GM12878 (cell line): ENCODE results near the gene CHMP4B. TPM values are rescaled to one million over a fixed set of nuclear protein-coding genes. Genes with fewer than 3 reads are reported as not detected.

Source experiments
- HSF1 ChIP-seq: fragments of 150-350 bp; IDR thresholded peaks from 2 replicates; pipeline ENCODE4 v1.6.1; 2014; ENCODE audit warnings: mild to moderate bottlenecking, low read depth, low read length
- MEF2B ChIP-seq: fragments of 450-650 bp; IDR thresholded peaks from 2 replicates; pipeline ENCODE4 v1.6.1; 2018; ENCODE audit warnings: mild to moderate bottlenecking, moderate library complexity; ENCODE audit not compliant: partially characterized antibody, poor library complexity, severe bottlenecking
- MYC ChIP-seq: IDR thresholded peaks from 2 replicates; pipeline ENCODE4 v1.6.1; 2011; ENCODE audit warnings: mild to moderate bottlenecking, low read length, moderate library complexity, inconsistent platforms; ENCODE audit not compliant: insufficient read depth, insufficient replicate concordance, insufficient read length, severe bottlenecking
- SREBF2 ChIP-seq: IDR thresholded peaks from 2 replicates; pipeline ENCODE4 v1.6.1; 2012; ENCODE audit warnings: mild to moderate bottlenecking, low read length
- STAT3 ChIP-seq: IDR thresholded peaks from 2 replicates; pipeline ENCODE4 v1.6.1; 2011; ENCODE audit warnings: low read depth, low read length, improper control_type of control experiment
- polyA plus RNA-seq, 11 experiments: library from polyadenylated mRNA; depleted of rRNA in 4 of 11; unstranded in 6 of 11; stranded (reverse) in 5 of 11; fragments of >200 nt; fragmentation: Nextera tagmentation in 4 of 11; fragmentation: Illumina TruSeq in 1 of 11; extraction: Ambion mirVana in 4 of 11; extraction: Trizol in 1 of 11; gene quantifications; 1 replicate in 1 of 11; 2 replicates in 10 of 11; pipeline versions ENCODE4 v1.2.1 to v1.2.3, GENCODE V29; 2011 to 2016; ENCODE audit warnings: inconsistent platforms in 2 of 11, missing spikeins in 2 of 11, low read depth in 1 of 11
- total RNA-seq, 4 experiments: library from RNA; depleted of rRNA in 3 of 4; stranded (reverse); fragments of >200 nt in 3 of 4; fragmentation: Illumina TruSeq in 1 of 4; extraction: Trizol in 1 of 4; gene quantifications; 2 replicates each; pipeline versions ENCODE4 v1.2.1 to v1.2.3, GENCODE V29; 2013 to 2021
- TF ChIP-seq, protein P1 (sequence below): IDR thresholded peaks from 2 replicates; pipeline ENCODE4 v1.6.1; 2012; ENCODE audit warnings: low read depth, low read length, improper control_type of control experiment
- TF ChIP-seq, protein P2 (sequence below): fragments of 450-650 bp; formaldehyde crosslinking; IDR thresholded peaks from 2 replicates; pipeline ENCODE4 v1.5.0; 2022; ENCODE audit warnings: mild to moderate bottlenecking, missing genetic modification characterization

Gene CHMP4B
- total and polyA plus RNA-seq, 10 of the 15 experiments (the other 5 are each of a cell fraction or from before 2014, with no cell fraction given): 4.2 to 118 (median 49.6) TPM

- TF ChIP-seq SREBF2 (no peak), STAT3 (no peak), MYC (no peak), MEF2B (no peak), HSF1 (no peak)
- TF ChIP-seq, protein P1, sequence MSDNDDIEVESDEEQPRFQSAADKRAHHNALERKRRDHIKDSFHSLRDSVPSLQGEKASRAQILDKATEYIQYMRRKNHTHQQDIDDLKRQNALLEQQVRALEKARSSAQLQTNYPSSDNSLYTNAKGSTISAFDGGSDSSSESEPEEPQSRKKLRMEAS: no peak
- TF ChIP-seq, protein P2, sequence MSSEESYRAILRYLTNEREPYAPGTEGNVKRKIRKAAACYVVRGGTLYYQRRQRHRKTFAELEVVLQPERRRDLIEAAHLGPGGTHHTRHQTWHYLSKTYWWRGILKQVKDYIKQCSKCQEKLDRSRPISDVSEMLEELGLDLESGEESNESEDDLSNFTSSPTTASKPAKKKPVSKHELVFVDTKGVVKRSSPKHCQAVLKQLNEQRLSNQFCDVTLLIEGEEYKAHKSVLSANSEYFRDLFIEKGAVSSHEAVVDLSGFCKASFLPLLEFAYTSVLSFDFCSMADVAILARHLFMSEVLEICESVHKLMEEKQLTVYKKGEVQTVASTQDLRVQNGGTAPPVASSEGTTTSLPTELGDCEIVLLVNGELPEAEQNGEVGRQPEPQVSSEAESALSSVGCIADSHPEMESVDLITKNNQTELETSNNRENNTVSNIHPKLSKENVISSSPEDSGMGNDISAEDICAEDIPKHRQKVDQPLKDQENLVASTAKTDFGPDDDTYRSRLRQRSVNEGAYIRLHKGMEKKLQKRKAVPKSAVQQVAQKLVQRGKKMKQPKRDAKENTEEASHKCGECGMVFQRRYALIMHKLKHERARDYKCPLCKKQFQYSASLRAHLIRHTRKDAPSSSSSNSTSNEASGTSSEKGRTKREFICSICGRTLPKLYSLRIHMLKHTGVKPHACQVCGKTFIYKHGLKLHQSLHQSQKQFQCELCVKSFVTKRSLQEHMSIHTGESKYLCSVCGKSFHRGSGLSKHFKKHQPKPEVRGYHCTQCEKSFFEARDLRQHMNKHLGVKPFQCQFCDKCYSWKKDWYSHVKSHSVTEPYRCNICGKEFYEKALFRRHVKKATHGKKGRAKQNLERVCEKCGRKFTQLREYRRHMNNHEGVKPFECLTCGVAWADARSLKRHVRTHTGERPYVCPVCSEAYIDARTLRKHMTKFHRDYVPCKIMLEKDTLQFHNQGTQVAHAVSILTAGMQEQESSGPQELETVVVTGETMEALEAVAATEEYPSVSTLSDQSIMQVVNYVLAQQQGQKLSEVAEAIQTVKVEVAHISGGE (CRISPR knock-in tag): no peak
Measured at GRCh38 chr20:33861458-33861857, 50.3 kb downstream of the CHMP4B start (continued).
